GM19328 (cell line): ENCODE measurements around the gene PHACTR1.

Experiments used
- ATAC-seq: cut with Tn5 transposase; IDR thresholded peaks from one replicate; pipeline ENCODE4 v1.9.1; 2021; ENCODE audit warnings: mild to moderate bottlenecking, moderate library complexity; ENCODE audit not compliant: unreplicated experiment

Gene PHACTR1

GRCh38 chr6:13053006-13053461 lies 336.5 kb downstream of the PHACTR1 start:
- no peak for ATAC-seq

DNA sequence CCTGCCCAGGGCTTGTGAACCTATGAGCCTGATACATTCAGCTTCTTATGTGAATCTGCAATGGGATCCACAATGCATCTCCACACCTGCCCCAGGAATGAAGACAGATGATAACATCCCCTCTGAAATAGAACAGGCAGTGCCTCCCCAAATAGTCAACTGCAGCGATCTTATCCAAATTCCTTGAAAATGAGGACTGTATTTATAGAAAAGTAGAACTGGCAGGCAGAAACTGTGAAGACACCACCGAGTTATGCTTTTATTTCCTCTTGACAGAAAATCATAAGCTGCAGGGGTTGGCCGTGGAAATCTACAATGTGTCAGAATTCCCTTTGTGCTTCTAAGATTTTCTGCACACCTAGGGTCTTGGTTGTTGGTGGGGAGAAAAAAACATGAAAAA lies 341.5 kb downstream of the PHACTR1 start:
- no peak for ATAC-seq

- no peak for ATAC-seq
These were observed 342.5 kb downstream of the PHACTR1 start for GRCh38 chr6:13059026-13059425.

DNA sequence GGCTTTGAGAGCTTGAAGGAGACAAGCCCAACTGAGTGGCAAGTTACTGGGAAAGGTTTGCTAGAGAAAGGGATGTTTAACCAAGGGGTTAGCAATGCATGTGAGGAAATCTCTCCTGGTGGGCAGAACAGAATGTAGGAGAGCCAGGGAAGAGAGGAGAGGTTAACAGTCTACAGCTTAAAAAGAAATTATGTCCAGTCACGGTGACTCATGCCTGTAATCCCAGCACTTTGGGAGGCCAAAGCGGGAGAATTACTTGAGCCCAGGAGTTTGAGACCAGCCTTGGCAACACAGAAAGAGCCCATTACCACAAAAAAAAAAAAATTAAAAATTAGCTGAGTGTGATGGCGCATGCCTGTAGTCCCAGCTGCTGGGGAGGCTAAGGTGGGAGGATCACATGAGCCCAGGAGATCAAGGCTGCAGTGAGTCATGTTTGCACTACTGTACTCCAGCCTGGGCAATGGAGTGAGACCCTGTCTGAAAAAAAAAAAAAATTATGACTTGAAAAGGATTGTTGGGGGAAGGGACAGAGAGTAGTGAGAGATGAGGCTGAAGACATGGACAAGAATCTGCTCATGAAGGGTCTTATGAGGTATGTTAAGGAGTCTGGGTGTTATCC lies 346.8 kb downstream of the PHACTR1 start:
- ATAC-seq = no peak

GRCh38 chr6:13065581-13065980 lies 349.0 kb downstream of the PHACTR1 start:
- no peak for ATAC-seq

DNA sequence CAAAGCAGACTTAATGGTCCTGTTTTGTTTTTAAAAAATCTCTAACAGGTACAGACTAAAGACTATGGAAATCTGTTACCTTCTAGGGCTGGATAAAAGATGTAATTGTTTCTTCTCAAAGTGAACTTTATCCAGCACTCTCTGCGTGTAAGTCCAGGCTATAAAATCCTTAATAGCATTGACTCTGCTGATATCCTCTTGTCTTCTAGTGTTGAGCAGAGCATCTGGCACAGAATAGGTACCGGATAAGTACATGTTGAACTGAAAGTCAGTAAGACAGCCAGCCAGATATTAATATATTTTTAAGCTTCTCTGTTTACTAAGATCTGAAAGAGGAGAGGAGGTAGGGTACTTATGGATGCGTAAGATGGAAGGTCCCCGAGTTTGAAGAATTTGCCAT lies 349.5 kb downstream of the PHACTR1 start:
- no peak for ATAC-seq

DNA sequence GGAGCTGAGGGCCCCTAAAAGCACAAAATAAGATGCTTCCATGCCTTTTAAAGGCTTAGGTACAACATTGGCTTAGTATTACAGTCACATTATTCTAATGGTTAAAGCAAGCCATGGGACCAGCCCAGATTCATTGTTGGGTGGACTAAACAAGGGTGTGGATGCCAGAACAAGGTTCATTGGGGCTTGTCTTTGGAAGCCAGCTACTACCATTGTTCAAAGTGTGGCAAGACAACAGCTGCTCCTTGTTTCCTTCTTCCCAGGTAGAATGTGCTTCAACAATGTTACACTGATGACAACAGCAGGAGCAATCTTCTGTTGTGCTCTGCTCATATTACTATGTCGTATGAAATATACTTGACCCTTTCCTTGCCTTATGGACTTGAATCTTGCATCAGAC lies 350.3 kb downstream of the PHACTR1 start:
- no peak for ATAC-seq

DNA sequence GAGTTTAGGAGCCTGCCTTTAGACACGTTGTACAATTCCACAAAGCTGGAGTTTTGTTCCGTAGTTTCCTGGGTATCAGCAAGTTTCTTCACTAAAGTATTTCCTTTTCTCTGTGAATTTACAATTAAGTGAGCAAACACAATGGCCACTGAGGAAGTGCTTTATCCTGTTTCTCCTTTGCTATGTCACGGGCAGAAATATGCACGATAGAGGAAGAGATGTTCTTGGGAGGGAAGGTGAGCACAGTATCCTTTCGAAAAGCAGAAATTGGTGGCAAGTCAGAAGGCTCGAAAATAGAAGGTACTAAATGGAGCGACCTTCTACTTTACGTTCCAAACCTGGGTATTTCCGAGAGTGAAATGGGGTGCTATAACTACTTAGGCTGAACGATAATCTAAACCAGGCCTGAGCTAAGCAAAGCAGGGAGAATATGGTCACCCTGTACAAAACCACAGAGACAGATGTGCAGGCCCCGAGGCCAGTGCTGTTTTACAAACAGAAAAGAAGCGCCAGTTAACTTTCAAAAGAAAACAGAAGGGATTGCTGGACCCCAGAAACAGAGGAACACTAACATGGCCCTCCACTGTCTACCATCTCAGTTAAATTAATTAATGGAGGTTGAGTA lies 352.1 kb downstream of the PHACTR1 start:
- no peak for ATAC-seq

DNA sequence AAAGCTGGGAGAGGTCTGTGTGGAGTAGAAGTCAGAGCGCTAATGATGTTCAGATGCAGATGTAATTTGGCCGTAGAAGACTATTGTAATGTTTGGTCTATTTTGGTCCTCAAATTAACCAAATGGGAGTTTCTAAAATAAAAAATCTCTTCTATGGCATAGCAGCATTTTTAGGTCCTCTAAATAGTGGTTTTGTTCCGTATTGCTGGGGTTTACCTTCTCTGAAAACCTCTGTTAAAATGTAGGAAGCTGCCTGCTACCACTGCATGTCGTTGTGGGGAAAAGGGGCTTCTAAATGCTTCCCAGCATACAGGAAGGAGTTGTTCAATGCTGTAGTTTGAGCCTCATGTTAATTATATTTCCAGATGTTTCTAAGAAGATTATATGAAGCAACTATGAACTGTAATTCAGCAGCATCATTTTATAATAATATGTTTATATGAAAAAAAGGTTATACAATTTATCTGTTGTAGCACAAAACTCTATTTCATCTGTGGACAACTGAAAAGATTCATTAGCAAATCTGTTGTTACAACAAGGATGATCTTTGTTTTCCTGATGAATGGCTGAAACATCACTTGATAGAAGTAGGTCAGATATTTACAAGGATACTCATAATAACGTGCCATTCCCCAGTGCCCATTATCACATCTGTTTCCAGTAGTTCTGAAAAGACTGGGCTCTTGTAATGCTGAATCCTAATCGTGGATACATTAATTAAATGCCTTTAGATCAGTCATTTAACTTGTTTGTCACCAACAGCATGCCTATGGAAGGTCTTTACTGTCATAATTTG lies 355.2 kb downstream of the PHACTR1 start:
- ATAC-seq = no peak

- no peak for ATAC-seq
These were observed 356.2 kb downstream of the PHACTR1 start for GRCh38 chr6:13072686-13073347.

- ATAC-seq = no peak
These were observed 358.0 kb downstream of the PHACTR1 start for GRCh38 chr6:13074415-13075140.

DNA sequence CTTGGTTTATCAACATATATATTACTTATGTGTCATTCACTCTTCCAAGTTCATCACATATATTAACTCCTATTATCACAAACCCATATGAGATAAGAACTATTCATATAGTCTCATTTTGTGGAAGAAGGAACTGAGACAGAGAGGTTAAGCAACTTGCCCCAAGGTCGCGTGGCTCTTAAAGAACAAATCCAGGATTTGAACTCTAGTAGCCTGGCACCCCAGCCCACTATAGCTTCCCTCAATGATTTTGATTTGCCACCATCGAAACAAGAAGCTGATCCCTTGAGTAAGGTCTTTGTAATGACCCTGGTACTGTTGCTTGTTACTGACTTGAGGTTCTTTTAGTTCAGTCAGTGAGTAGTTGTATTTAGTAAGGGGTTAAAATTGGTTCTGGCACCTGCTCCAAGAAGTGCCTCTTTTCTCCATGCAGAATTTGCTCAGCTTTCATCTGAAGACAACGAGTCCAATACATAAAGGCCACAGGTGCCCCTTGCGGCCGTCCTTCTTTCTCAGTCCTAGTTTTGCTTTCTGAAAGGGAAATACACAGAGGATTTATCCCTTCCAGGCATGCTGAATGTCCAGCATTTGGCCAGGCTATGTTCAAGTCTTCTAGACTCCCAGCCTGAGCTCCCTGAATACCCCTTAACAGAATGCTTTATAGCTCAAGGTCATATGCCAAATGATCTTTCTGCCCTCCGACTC lies 358.7 kb downstream of the PHACTR1 start:
- no peak for ATAC-seq

GRCh38 chr6:13076575-13076974 lies 360.0 kb downstream of the PHACTR1 start:
- ATAC-seq = no peak

DNA sequence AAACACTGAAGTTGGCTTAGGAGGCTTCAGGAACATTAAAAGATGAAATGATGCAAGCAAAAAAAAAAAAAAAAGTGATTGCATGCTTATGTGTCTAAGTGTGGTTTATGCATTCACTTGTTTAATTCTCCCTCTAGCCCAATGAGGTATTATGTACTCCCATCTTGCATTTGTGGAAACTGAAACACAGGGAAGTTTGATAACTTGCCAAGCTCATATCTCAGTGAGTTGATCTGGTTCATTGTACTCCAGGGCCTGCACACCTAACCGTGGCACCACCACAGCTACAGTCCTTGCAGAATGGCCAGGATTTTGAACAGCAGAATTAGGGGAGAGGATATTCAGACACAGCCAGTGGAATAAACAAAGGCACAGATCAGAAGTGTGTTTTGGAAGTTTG lies 360.6 kb downstream of the PHACTR1 start:
- no peak for ATAC-seq

- no peak for ATAC-seq
These were observed 362.6 kb downstream of the PHACTR1 start for GRCh38 chr6:13079096-13079723.

DNA sequence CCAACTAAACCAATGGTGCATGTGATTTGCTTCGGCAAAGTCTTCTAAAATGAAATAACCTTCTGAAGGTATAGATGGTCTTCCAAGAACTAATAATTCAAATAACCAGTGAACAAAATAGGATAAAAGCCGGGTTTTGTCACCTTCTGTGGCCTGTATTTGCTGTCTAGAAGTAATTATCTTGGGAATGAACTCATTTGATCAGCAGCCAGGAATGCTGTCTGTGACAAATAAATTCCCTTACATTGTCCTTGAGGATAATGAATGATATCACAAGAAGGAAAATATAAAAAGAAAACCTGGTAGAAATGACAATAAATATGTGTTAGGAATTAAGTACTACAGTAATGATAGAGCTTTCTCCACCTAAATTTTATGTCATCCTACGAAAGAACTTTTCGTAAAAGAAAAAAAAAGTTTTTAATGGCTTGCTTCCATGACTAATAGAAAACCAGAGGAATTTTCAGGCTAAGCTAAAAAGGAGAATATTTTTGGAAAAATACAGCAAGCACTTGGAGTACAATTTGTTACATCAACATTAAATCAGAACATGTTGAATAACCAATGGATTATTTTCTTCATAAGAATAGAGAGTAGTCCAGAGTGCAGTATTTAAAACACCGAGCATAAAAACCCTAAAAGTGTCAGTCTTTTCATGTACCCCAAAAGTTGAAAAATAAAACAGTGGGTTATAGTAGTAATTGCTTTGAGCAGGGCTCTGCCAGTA lies 364.1 kb downstream of the PHACTR1 start:
- ATAC-seq = no peak

DNA sequence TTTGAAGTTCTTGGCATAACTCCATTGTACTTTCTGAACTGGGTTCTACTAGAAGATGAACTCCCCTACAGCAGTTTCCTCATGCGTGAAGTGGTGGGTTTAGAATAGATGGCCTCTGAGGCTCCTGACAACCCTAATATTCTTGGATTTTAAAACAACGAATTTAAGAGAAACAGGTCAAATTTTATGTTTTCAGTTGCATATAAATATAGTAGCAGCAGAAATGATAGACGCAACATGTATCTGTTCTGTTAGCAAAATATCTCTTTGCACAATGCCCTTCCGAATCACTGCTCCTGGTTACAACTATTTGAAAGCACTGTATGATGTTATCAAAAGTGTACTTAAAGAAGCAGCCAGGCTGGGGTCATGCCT lies 364.6 kb downstream of the PHACTR1 start:
- ATAC-seq = no peak

GRCh38 chr6:13089296-13089994 lies 372.9 kb downstream of the PHACTR1 start:
- no peak for ATAC-seq

- no peak for ATAC-seq
These were observed 374.6 kb downstream of the PHACTR1 start for GRCh38 chr6:13091192-13091591.
